Spleen (tissue), 11 donors: ENCODE results near the gene MYO1G. TPM values are rescaled to one million over a fixed set of nuclear protein-coding genes. Genes with fewer than 3 reads are reported as not detected.

Source experiments
- DNase-seq: peaks from one replicate; pipeline ENCODE4 v3.0.0-alpha.2; 2020
- H3K27ac ChIP-seq, 8 donors: fragments of 200-600 bp; sonication (generic) in 7 of 8; 1 replicate in 4 of 8; 2 replicates in 4 of 8; pipeline versions ENCODE4 v1.5.0 to v1.8.0; 2016 to 2021; ENCODE audit warnings: inconsistent platforms in 4 of 8, mild to moderate bottlenecking in 4 of 8, moderate library complexity in 1 of 8
- H3K27me3 ChIP-seq, 7 donors: fragments of 200-600 bp; sonication (generic) in 6 of 7; replicated peaks in 1 of 7; 1 replicate in 4 of 7; 2 replicates in 3 of 7; pipeline versions ENCODE4 v1.5.0 to v1.8.0; 2016 to 2021; ENCODE audit warnings: inconsistent platforms in 3 of 7, mild to moderate bottlenecking in 1 of 7
- H3K36me3 ChIP-seq, 6 donors: fragments of 200-600 bp; sonication (generic) in 5 of 6; 1 replicate in 4 of 6; 2 replicates in 2 of 6; pipeline versions ENCODE4 v1.5.0 to v1.8.0; 2016 to 2021; ENCODE audit warnings: inconsistent platforms in 2 of 6
- H3K4me1 ChIP-seq, 6 donors: fragments of 200-600 bp; sonication (generic) in 5 of 6; 1 replicate in 3 of 6; 2 replicates in 3 of 6; pipeline versions ENCODE4 v1.5.0 to v1.8.0; 2016 to 2021; ENCODE audit warnings: inconsistent platforms in 3 of 6
- H3K4me3 ChIP-seq, 8 donors: fragments of 200-600 bp; sonication (generic) in 7 of 8; 1 replicate in 4 of 8; 2 replicates in 4 of 8; pipeline versions ENCODE4 v1.5.0 to v1.8.0; 2016 to 2021; ENCODE audit warnings: inconsistent platforms in 4 of 8, mild to moderate bottlenecking in 4 of 8, moderate library complexity in 2 of 8
- H3K9me3 ChIP-seq, 8 donors: fragments of 200-600 bp; sonication (generic) in 7 of 8; 1 replicate in 4 of 8; 2 replicates in 4 of 8; pipeline versions ENCODE4 v1.5.0 to v1.8.0; 2016 to 2021; ENCODE audit warnings: inconsistent platforms in 4 of 8
- POLR2A ChIP-seq, 3 donors: fragments of 450-650 bp; IDR thresholded peaks; one replicate each; pipeline ENCODE4 v1.5.1; 2017; ENCODE audit warnings: antibody characterized with exemption in 3 of 3, mild to moderate bottlenecking in 1 of 3
- POLR2AphosphoS5 ChIP-seq, 3 donors: sonication (generic); formaldehyde crosslinking; IDR thresholded peaks; one replicate each; pipeline ENCODE4 v1.5.1; 2017; ENCODE audit warnings: antibody characterized with exemption in 3 of 3
- WGBS, 5 donors: extraction: QIAGEN DNeasy Blood & Tissue Kit in 3 of 5; methylation state at CpG; one replicate each; pipeline versions ENCODE4 v1.1.5 to v1.1.7; 2013 to 2018; 5-methylcytosine and 5-hydroxymethylcytosine counted together
- intact Hi-C: fragments of 100-400 bp; cut with DNase I; formaldehyde crosslinking; loops from one replicate; pipeline ENCODE4 v1.15.0; 2023; ENCODE audit warnings: low total_unique reads
- polyA plus RNA-seq, 3 donors: library from polyadenylated mRNA; stranded (reverse); fragments of 200-250 nt; gene quantifications; one replicate each; pipeline ENCODE4 v1.2.1, GENCODE V29; 2013
- total RNA-seq, 7 donors: library from RNA; depleted of rRNA in 3 of 7; stranded (reverse); fragments of >200 nt in 3 of 7; fragmentation: NEBNext Ultra II Directional in 4 of 7; extraction: Animal tissue kit (Norgen Biotek cat#: 25700) in 4 of 7; gene quantifications; one replicate each; pipeline versions ENCODE4 v1.1.0 to v1.2.1, GENCODE V29; 2016 to 2021
- TF ChIP-seq, protein P1 (sequence below), 11 experiments: fragments of 200-600 bp in 7 of 11; fragments of 450-650 bp in 4 of 11; sonication (generic) in 4 of 11; IDR thresholded peaks in 8 of 11; conservative IDR thresholded peaks in 3 of 11; 1 replicate in 7 of 11; 2 replicates in 4 of 11; pipeline versions ENCODE4 v1.4.0 to v1.8.0; 2016 to 2021; ENCODE audit warnings: antibody characterized with exemption in 11 of 11, inconsistent platforms in 4 of 11, mild to moderate bottlenecking in 1 of 11
- donor health status: healthy with polysubstance abuse.
- donor health status: DM: no; HTN: no; CAD: no; lungs with moderate emphysema.
- donor health status: DM: no; HTN: no; CAD: no.
- donor health status: Bipolar disorder and iron deficiency.
- donor health status: healthy.
- donor health status: DM: no; HTN: no; CAD: no.
- donor health status: DM: yes; HTN: yes; CAD: no.

The MYO1G gene
- total and polyA plus RNA-seq, 10 donors: 27.9 to 68.6 (median 59.1) TPM

DNA sequence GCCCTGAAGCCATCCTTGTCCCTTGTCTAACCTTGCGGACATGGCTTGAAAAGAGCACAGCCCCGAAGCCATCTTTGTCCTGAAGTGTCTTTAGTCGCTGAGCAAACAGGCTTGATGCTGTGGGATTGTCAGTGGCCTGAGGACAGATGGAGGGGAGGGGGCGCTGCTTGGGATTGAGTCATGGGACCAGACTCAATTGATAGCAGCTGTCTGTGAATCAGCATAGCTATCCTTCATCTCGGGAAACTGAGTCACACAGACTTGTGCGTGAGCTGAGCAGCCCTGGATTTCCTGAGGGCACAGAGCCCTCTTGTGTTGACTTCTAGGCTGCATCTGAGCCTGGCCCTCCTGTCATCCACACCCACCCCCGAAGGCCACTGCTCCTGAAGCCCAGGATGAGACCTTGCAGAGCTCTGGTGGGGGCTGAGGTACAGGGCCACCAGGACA, 14.4 kb downstream of the MYO1G start:
- Histone ChIP-seq H3K27ac (no peak overlapping the region), H3K4me3 (no peak overlapping the region)

DNA sequence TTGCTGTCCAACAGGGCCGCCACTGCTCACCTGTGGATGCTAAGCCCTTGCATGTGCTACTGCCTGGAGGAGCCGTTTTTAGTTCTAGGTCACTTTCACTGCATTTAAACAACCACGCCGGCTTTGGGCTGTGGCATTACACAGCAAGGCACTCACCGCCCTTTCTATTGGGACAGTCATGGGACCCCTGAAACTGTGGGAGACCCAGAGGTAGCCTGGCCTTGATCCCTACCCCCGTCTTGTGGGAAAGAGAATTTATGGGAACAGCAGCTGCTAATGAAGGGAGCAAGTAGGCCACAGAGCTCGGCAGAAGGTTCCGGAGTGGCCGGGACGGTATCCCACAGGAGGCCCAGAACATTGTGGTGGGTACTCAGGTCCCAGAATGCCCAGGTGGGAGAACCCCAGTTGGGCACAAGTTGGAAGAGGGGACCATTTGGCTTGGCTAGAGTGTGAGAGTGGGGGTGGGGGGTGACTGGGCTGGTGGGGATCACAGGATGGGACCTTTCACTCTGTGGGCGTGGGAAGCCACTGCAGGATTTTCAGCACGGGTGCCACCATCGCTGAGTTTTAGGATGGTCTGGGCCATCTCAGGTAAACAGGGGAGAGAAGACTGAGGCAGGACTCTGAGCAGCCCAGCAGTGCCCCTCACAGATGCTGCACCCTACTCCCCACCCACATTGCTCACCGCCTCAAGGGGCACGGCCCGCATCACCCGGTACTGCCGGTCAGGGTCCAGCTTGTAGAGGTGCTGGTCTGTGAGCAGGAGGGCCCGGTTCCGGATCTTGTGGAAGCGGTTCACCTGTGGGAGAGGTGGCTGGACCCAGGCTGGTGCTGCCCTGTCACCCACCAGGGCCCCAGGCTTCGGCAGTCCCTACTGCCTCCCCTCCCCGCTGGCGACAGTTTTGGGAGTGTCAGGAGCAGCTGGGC, 15.2 kb downstream of the MYO1G start:
- peak; percentile 52 for DNase-seq
- H3K27ac ChIP-seq: no peak overlapping the region
- H3K4me1 ChIP-seq: peaks cover 0 to 31% (median 9%) of the 10 kb centered on the region in 6 donors
- H3K4me3 ChIP-seq: no peak overlapping the region
- peaks cover 0 to 15% (median 0%) of the 10 kb centered on the region in 7 donors for H3K27me3 ChIP-seq
- H3K36me3 ChIP-seq: peaks cover 0 to 69% (median 32%) of the 10 kb centered on the region in 6 donors
- intact Hi-C loops: no loop called here
- TF ChIP-seq POLR2A (IDR thresholded peaks at IDR 0.05): no peak
- peak in 1 of 3 donors; percentile 59 for TF ChIP-seq POLR2AphosphoS5 (IDR thresholded peaks at IDR 0.05)
- TF ChIP-seq, protein P1, sequence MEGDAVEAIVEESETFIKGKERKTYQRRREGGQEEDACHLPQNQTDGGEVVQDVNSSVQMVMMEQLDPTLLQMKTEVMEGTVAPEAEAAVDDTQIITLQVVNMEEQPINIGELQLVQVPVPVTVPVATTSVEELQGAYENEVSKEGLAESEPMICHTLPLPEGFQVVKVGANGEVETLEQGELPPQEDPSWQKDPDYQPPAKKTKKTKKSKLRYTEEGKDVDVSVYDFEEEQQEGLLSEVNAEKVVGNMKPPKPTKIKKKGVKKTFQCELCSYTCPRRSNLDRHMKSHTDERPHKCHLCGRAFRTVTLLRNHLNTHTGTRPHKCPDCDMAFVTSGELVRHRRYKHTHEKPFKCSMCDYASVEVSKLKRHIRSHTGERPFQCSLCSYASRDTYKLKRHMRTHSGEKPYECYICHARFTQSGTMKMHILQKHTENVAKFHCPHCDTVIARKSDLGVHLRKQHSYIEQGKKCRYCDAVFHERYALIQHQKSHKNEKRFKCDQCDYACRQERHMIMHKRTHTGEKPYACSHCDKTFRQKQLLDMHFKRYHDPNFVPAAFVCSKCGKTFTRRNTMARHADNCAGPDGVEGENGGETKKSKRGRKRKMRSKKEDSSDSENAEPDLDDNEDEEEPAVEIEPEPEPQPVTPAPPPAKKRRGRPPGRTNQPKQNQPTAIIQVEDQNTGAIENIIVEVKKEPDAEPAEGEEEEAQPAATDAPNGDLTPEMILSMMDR (IDR thresholded peaks at IDR 0.05 in 8 of 11, conservative IDR thresholded peaks at IDR 0.05 in 3 of 11): no peak
- WGBS, 5 donors: 88 to 95% (median 92%) methylated on average over 17 to 24 of the region's 24 CpGs
- no peaks in the 10 kb centered on the region for H3K9me3 ChIP-seq

More for the DNA sequence above, 14.4 kb downstream of the MYO1G start:
- DNase-seq: no peak
- no peaks in the 10 kb centered on the region for H3K9me3 ChIP-seq
- TF ChIP-seq POLR2AphosphoS5 (IDR thresholded peaks at IDR 0.05) (no peak), POLR2A (IDR thresholded peaks at IDR 0.05) (no peak)
- TF ChIP-seq, protein P1 (IDR thresholded peaks at IDR 0.05 in 8 of 11, conservative IDR thresholded peaks at IDR 0.05 in 3 of 11): no peak
- 79 to 91% (median 82%) methylated on average over 5 to 7 of the region's 7 CpGs for WGBS, 5 donors
- H3K27me3 ChIP-seq: peaks cover 0 to 15% (median 0%) of the 10 kb centered on the region in 7 donors
- H3K36me3 ChIP-seq: peaks cover 0 to 77% (median 36%) of the 10 kb centered on the region in 6 donors
- intact Hi-C loops: no loop called here
- peaks cover 0 to 23% (median 9%) of the 10 kb centered on the region in 6 donors for H3K4me1 ChIP-seq

DNA sequence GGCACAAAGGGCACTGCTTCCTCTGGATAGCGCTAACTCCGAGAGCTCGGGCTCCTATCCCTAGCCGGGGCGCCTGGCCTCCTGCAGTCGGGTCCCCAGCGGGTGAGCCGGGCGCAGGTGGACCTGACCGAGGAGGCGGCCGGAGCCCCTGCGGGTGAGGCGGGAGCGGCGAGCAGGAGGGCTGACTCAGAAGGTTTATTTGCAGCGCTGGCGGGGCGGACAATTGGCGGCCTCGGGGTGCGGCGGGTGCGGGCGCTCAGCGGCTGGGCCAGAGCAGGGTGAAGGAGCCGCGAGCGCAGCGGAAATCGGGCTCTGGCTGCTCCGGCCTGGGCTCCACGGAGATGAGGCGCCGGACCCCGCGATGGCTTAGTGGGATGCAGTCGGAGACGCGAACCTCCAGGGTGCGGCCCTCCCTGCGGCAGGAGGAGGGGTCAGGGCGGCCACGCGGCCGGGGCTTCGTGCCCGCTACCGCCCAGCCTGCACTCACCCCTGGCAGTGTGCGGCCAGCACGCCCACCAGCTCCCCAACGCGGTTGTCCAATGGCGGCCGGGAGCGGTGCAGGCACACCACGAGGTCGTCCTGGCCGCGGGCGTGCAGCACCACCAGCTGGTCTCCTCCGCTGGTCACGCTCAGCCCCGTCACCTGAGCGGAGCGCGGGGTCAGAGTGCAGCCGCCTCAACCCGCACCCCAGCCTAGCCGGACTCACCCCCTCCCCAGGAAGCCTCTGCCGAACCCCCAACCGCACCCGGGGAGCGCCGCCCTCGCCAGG, 16.1 kb downstream of the MYO1G start:
- Histone ChIP-seq H3K27me3 (peaks cover 0 to 15% (median 0%) of the 10 kb centered on the region in 7 donors), H3K9me3 (no peaks in the 10 kb centered on the region), H3K36me3 (peaks cover 0 to 59% (median 30%) of the 10 kb centered on the region in 6 donors), H3K4me3 (peak overlapping the region in 2 of 8 donors; percentile 32 to 46), H3K4me1 (peaks cover 0 to 28% (median 9%) of the 10 kb centered on the region in 6 donors), H3K27ac (no peak overlapping the region)
- intact Hi-C loops: no loop called here
- DNase-seq: peak; percentile 78
- WGBS, 5 donors: 64 to 78% (median 69%) methylated on average over 34 to 76 of the region's 76 CpGs
- TF ChIP-seq POLR2AphosphoS5 (IDR thresholded peaks at IDR 0.05) (peak in 1 of 3 donors; percentile 45), POLR2A (IDR thresholded peaks at IDR 0.05) (no peak)
- TF ChIP-seq, protein P1 (IDR thresholded peaks at IDR 0.05 in 8 of 11, conservative IDR thresholded peaks at IDR 0.05 in 3 of 11): no peak
